Glutamatergic neuron (in vitro differentiated cells): ENCODE data around the gene MAGI3. TPM values are rescaled to one million over a fixed set of nuclear protein-coding genes. Genes with fewer than 3 reads are reported as not detected.

Source experiments
- DNase-seq: peaks from one replicate; pipeline ENCODE4 v3.0.0; 2022
- H3K27ac Mint-ChIP-seq: one replicate; pipeline ENCODE4 v1.8.0; 2020; ENCODE audit warnings: mild to moderate bottlenecking, mixed read lengths, inconsistent platforms; ENCODE audit not compliant: unreplicated experiment
- H3K27me3 Mint-ChIP-seq: one replicate; pipeline ENCODE4 v1.8.0; 2020; ENCODE audit warnings: mild to moderate bottlenecking, moderate library complexity, mixed read lengths, inconsistent platforms; ENCODE audit not compliant: unreplicated experiment
- H3K36me3 Mint-ChIP-seq: one replicate; pipeline ENCODE4 v1.8.0; 2020; ENCODE audit warnings: mild to moderate bottlenecking, mixed read lengths, inconsistent platforms; ENCODE audit not compliant: unreplicated experiment
- H3K4me1 Mint-ChIP-seq: one replicate; pipeline ENCODE4 v1.8.0; 2020; ENCODE audit warnings: mild to moderate bottlenecking, low read depth, mixed read lengths, inconsistent platforms; ENCODE audit not compliant: unreplicated experiment
- H3K4me3 Mint-ChIP-seq: one replicate; pipeline ENCODE4 v1.8.0; 2020; ENCODE audit warnings: mild to moderate bottlenecking, mixed read lengths, inconsistent platforms; ENCODE audit not compliant: unreplicated experiment
- H3K9me3 Mint-ChIP-seq: one replicate; pipeline ENCODE4 v1.8.0; 2020; ENCODE audit warnings: mild to moderate bottlenecking, moderate library complexity, mixed read lengths, inconsistent platforms; ENCODE audit not compliant: unreplicated experiment
- total RNA-seq: library from RNA; stranded (reverse); fragmentation: NEBNext Ultra II Directional; extraction: Animal tissue kit (Norgen Biotek cat#: 25700); gene quantifications from one replicate; pipeline ENCODE4 v1.2.1, GENCODE V29; 2021; ENCODE audit not compliant: unreplicated experiment
- TF ChIP-seq, protein P1 (sequence below): fragments of 200-600 bp; sonication (generic); IDR thresholded peaks from one replicate; pipeline ENCODE4 v1.5.0; 2021; ENCODE audit not compliant: partially characterized antibody, unreplicated experiment

The MAGI3 gene
- total RNA-seq, 1 donor from 2014 or later, result 26.3 TPM

DNA sequence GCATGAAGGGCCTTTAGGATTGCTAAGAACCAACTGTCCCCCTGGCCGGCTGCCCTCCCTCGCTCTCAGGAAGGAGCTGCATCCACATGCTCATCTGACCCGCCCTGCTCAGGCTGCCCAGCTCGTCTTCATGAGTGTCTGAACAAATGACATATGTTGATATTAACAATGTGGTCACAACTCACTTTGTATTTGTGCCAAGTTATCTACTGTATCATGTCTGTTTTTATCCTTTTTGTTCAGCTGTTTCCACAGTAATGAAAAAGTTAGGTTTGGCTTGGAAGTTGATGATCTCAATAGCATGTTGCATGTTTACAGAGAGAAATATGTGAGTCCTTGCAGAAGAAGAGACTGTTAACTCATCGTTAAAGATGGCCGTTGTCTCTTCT lies 293.8 kb downstream of the MAGI3 start:
- peak overlapping the region; percentile 73 for H3K27ac Mint-ChIP-seq
- H3K27me3 Mint-ChIP-seq, result peaks cover 2% of the 10 kb centered on the region
- peaks cover 3% of the 10 kb centered on the region for H3K9me3 Mint-ChIP-seq
- peaks cover under 1% of the 10 kb centered on the region for H3K36me3 Mint-ChIP-seq
- peak; percentile 30 for DNase-seq
- no peak overlapping the region for H3K4me3 Mint-ChIP-seq
- TF ChIP-seq, protein P1, sequence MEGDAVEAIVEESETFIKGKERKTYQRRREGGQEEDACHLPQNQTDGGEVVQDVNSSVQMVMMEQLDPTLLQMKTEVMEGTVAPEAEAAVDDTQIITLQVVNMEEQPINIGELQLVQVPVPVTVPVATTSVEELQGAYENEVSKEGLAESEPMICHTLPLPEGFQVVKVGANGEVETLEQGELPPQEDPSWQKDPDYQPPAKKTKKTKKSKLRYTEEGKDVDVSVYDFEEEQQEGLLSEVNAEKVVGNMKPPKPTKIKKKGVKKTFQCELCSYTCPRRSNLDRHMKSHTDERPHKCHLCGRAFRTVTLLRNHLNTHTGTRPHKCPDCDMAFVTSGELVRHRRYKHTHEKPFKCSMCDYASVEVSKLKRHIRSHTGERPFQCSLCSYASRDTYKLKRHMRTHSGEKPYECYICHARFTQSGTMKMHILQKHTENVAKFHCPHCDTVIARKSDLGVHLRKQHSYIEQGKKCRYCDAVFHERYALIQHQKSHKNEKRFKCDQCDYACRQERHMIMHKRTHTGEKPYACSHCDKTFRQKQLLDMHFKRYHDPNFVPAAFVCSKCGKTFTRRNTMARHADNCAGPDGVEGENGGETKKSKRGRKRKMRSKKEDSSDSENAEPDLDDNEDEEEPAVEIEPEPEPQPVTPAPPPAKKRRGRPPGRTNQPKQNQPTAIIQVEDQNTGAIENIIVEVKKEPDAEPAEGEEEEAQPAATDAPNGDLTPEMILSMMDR, result no peak
- H3K4me1 Mint-ChIP-seq, result peaks cover 9% of the 10 kb centered on the region

DNA sequence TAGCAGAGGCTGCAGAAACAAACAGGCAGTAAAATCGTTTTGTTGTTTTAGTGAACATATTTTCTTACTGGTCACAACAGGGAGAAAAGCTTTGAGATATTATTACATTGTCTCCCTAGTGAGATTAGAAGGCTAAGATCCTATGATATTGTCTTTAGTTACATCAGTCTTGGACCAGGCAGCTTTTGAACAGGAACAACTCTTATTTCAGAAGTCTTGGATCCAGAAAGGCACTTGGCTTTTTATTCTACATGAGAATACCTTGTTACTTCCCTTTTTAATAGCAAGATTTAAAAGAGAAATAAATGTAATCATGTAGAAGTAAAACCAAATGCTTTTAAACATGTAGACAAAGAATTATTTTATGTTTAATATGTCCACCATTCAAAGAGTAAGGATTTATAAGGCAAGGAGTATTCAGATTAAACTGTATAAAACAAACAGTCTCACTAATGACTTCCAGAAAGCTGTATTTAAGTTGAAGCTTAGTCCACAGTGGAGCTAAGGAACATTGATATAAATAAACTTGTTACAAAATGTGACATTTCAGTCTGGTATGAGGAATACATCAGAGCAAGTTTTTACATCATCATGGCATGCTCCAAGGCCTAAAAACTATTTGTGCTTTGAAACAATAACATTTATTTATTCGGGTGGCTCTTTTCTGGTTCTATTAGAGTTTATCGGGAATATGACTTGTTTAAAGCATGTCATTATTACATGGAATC lies 296.7 kb downstream of the MAGI3 start:
- Mint-ChIP-seq H3K4me3 (no peak overlapping the region), H3K9me3 (no peaks in the 10 kb centered on the region), H3K27ac (no peak overlapping the region), H3K4me1 (peaks cover 7% of the 10 kb centered on the region), H3K36me3 (peaks cover 8% of the 10 kb centered on the region), H3K27me3 (no peaks in the 10 kb centered on the region)
- DNase-seq, result no peak
- TF ChIP-seq, protein P1, result no peak

DNA sequence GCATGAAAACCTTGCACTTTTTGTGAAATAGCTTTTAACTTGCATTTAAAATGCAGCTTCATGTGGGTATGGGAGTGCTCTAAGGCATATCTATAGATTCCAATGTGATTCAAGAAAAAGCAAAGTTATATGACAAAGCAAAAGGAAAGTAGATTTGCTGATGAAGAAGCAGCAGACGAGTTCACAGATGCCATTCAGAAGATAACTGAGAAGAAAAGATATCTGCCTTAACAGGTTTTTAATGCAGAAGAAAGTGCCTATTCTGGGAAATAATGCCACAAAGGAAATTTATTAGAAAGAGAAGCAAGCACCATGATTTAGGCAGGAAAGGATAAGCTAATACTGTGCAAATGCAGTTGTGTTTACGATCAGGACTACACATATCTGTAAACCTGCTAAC lies 300.9 kb downstream of the MAGI3 start:
- Mint-ChIP-seq H3K4me3 (no peak overlapping the region), H3K27ac (no peak overlapping the region), H3K4me1 (no peaks in the 10 kb centered on the region), H3K27me3 (no peaks in the 10 kb centered on the region), H3K36me3 (peaks cover 38% of the 10 kb centered on the region), H3K9me3 (peaks cover 6% of the 10 kb centered on the region)
- DNase-seq, result no peak
- TF ChIP-seq, protein P1, result no peak

DNA sequence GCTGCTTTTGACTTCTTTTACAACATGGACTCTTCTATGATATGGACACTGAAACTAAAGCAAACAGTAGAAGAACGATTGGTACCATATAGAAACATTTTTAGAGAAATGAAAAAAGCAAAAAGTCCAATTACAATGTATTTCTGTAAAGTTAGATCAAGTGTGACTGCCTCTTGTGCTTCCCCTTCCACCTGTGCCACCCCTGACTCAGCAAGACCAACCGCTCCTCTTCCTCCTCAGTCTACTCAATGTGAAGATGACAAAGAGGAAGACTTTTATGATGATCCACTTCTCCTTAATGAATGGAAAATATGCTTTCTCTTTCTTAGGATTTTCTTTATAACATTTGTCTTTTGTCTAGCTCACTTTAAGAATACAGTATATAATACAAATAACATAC lies 302.0 kb downstream of the MAGI3 start:
- DNase-seq, result no peak
- no peaks in the 10 kb centered on the region for H3K4me1 Mint-ChIP-seq
- H3K9me3 Mint-ChIP-seq, result peaks cover 6% of the 10 kb centered on the region
- TF ChIP-seq, protein P1, result no peak
- H3K36me3 Mint-ChIP-seq, result peaks cover 38% of the 10 kb centered on the region
- no peak overlapping the region for H3K4me3 Mint-ChIP-seq
- no peaks in the 10 kb centered on the region for H3K27me3 Mint-ChIP-seq
- no peak overlapping the region for H3K27ac Mint-ChIP-seq

DNA sequence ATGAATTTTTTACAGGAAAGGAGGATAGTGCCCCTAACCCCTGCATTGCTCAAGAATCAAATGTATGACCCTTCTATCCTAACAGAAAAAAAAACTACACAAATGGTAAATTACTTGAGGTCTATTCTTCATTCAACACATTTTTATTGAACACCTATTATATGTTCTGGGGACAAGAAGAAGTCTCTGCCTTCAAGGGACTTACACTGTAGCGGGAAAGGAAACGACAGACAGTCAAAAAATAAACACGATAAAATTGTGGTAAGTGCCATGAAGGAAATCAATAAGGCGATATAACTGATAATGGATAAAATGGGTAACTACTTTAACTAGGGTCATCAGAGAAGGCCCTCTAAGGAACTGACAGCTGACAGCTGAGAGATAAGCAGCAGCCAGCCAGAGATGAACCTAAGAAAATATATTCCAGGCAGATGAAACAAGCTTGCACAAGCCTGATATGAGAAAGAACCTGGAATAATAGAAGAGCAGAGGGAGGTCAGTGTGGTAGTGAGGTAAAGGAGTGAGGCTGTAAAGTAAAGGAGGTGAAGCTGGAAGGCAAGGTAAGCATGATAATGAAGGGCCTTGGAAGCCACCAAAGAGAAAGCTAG lies 302.6 kb downstream of the MAGI3 start:
- TF ChIP-seq, protein P1, result no peak
- Mint-ChIP-seq H3K4me1 (no peaks in the 10 kb centered on the region), H3K4me3 (no peak overlapping the region), H3K9me3 (peaks cover 6% of the 10 kb centered on the region), H3K27me3 (no peaks in the 10 kb centered on the region), H3K36me3 (peaks cover 38% of the 10 kb centered on the region), H3K27ac (no peak overlapping the region)
- no peak for DNase-seq
